ENCODE measurements around the gene NPHP1.
"Not testable (repeated sequence)": the region's sequence is repeated elsewhere in the genome, so short reads cannot be mapped to it uniquely, and the experiment has no call there.

The NPHP1 gene

GRCh38 chr2:110126086-110126773 is 78.6 kb downstream of the NPHP1 start:
- no peak for DNase-seq

- no peak for DNase-seq
Observed at GRCh38 chr2:110124939-110125691, 79.7 kb downstream of the NPHP1 start.

- no peak for DNase-seq
Observed at GRCh38 chr2:110124038-110124825, 80.6 kb downstream of the NPHP1 start.

GRCh38 chr2:110121592-110121991 is 83.2 kb downstream of the NPHP1 start:
- DNase-seq: no peak

- DNase-seq: no peak
Observed at GRCh38 chr2:110121052-110121334, 83.8 kb downstream of the NPHP1 start.

- DNase-seq: no peak
Observed at GRCh38 chr2:110120171-110121051, 84.4 kb downstream of the NPHP1 start.

GRCh38 chr2:110116033-110116710 is 88.6 kb downstream of the NPHP1 start:
- DNase-seq: no peak

GRCh38 chr2:110115291-110116032 is 89.4 kb downstream of the NPHP1 start, which contains the start of gene MALL:
TSS of gene MALL (minus strand) at chr2:110115822. CDS start at chr2:110115792, 30 bp downstream.
- DNase-seq: no peak

- no peak for DNase-seq
Observed at GRCh38 chr2:110114831-110115255, 90.0 kb downstream of the NPHP1 start.

- no peak for DNase-seq
Observed at GRCh38 chr2:110113961-110114591, 90.7 kb downstream of the NPHP1 start.

GRCh38 chr2:110108291-110108690 is 96.5 kb downstream of the NPHP1 start:
- not testable (repeated sequence) for DNase-seq

- no peak for DNase-seq
Observed at GRCh38 chr2:110107092-110108079, 97.4 kb downstream of the NPHP1 start.

- no peak for DNase-seq
Observed at GRCh38 chr2:110106642-110107041, 98.2 kb downstream of the NPHP1 start.

GRCh38 chr2:110105608-110106467 is 99.0 kb downstream of the NPHP1 start:
- no peak for DNase-seq

GRCh38 chr2:110105183-110105582 is 99.6 kb downstream of the NPHP1 start:
- no peak for DNase-seq

- no peak for DNase-seq
Observed at GRCh38 chr2:110104025-110104771, 100.6 kb downstream of the NPHP1 start.

- DNase-seq: no peak
Observed at GRCh38 chr2:110103061-110103961, 101.5 kb downstream of the NPHP1 start.

Measured in activated effector memory CD4-positive, alpha-beta T cell treated with Interleukin-2 at 50 U/mL for 16 hours (primary cell).